HG02798 (cell line): Measurements from ENCODE around the gene CFAP210.

Experiments used
- ATAC-seq: cut with Tn5 transposase; IDR thresholded peaks from one replicate; pipeline ENCODE4 v1.9.1; 2021; ENCODE audit warnings: mild to moderate bottlenecking; ENCODE audit not compliant: unreplicated experiment, poor library complexity

The CFAP210 gene

GRCh38 chr2:169694113-169694893, at the start of gene CFAP210, which contains the start of gene PHOSPHO2:
Gene CFAP210 (minus strand): TSS chr2:169694405. CDS start chr2:169694327, 78 bp downstream.
Gene PHOSPHO2 (plus strand): TSS chr2:169694469. CDS start chr2:169700972, 6,503 bp downstream.
- peak; percentile 99 for ATAC-seq

DNA sequence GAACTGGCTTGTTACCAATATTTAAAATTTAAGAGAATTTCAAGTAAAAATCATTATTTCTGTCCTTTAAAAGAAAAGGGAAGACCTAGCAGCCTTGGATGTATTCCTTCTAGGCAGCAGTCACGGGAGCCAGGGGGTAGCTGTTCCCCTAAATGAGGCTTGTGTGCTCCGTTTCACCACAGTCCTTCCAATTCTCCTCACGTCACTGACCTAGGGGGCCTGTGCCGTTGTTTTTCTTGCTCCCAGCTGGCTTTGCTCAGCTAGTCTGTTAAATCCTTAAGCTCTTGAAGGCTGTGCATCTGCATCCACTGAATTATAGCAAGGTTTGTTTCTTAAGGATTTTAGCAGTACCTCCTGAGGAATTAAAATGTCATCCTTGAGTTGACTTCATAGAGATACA, 49.3 kb upstream of the CFAP210 start:
- no peak for ATAC-seq

DNA sequence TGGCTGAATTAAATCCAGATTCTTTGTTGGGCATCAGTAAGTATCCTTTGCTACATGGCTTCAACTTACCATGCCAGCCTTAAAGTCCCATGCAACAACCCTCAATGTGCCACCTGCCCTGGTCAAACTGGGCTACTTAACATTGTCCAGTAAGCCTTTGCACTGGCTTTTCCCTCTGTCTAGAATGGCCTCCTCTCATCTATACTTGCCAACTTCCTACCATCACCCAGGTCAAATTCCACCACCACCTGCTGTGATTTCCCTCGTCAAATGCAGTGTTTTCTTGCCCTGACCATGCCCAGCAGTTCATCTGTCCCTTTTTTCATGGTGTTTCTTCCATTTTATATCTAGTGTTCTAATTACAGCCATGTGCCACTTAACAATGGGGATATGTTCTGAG, 45.1 kb upstream of the CFAP210 start:
- ATAC-seq = no peak

DNA sequence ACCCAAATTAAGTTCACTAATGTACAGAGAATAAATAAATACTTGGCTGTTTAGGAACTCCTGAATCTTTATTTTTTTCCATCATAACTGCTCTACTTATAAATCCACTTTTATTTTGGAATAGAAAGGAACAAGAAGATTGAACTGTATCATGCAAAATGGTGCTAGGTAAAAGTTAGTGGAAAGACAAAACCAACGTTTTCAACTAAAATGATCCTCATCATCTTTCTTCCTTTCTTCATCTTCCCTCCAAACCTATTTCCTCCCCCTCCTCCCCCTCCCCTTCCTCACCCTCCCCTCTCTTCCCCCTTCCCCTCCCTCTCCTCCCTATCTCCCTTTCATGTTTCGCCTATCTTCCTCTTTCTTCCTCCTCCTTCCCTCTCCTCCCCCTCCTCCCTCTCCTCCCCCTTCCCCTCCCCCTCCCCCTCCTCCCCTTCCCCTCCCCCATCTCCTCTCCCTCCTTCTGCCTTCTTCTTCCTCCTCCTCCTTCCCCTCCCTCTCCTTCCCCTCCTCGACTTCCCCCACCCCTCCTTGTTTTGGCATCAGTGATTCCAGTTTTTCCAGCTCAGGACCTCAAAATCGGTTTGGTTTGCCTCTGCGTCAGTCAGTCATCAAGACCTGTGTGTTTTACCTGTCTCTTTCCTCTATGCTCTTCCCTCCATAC, 44.5 kb upstream of the CFAP210 start:
- no peak for ATAC-seq

- ATAC-seq = no peak
Observed at GRCh38 chr2:169736902-169737301, 42.7 kb upstream of the CFAP210 start.

- no peak for ATAC-seq
Observed at GRCh38 chr2:169735623-169736022, 41.4 kb upstream of the CFAP210 start.

GRCh38 chr2:169734169-169734847, 40.1 kb upstream of the CFAP210 start:
- ATAC-seq = peak; percentile 41

- ATAC-seq = no peak
Observed at GRCh38 chr2:169732583-169733358, 38.6 kb upstream of the CFAP210 start.

DNA sequence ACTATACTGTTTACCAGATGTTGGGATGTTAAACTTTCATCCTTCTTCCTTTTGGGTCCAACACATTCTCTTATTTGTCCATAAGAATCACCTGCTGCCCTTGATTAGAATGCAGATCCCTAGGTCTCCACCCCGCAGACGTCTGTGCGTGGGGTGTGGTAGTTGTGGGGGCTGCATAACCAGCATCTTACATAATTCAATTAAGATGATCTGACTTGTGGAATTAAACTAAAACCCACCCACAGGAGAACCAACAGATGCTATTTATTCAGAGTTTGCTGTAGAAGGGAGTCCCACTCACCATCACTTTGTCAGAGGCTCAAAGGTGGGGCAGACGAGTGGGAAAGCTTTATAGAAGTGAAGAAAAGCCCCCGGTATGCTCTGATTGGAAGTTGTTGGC, 37.9 kb upstream of the CFAP210 start:
- no peak for ATAC-seq

DNA sequence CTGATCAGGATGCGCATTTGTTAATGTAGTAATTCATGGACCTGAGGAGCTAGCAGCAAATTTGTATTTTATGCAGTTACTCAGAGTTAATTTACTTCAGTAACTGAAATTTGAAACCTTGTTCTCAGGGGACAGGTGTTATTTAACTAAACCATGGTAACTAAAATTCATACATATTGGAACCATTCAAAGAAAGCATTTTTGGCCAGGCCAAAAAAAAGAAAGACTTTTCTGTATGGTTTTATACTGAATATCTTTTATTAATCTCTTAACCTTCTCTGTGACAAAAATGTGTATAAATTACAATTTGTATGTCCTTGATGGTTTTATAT, 35.0 kb upstream of the CFAP210 start:
- no peak for ATAC-seq

DNA sequence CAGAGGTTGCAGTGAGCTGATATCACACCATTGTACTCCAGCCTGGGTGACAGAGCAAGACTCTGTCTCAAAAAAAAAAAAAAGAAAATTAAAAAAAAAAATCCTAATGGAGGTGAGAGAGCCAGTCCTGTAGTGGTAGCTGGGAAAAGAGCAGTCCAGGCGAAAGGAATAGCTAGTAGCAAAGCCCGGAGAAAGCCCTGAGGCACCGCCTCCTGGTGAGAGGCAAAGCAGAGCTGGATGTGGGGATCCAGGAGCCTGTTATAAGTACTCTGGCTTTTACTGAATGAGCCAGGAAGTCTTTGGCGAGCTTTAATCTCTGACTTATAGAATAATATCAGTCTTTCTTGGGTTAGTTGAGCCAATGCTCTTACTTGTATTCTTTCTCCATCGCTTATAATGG, 32.9 kb upstream of the CFAP210 start:
- ATAC-seq = no peak

- no peak for ATAC-seq
Observed at GRCh38 chr2:169721016-169721415, 26.8 kb upstream of the CFAP210 start.

- no peak for ATAC-seq
Observed at GRCh38 chr2:169718930-169719504, 24.8 kb upstream of the CFAP210 start.

DNA sequence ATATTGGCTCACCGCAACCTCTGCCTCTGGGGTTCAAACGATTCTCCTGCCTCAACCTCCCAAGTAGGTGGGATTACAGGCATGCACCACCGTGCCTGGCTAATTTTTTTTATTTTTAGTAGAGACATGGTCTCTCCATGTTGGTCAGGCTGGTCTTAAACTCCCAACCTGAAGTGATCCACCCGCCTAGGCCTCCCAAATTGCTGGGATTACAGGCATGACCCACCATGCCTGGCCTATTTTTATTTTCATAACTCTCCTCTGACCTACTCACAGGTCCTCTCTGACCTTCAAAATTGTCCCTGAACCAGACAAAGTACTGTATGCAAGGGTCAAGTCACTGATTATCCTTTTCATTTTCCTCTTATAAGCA, 23.5 kb upstream of the CFAP210 start:
- no peak for ATAC-seq

GRCh38 chr2:169716938-169717690, 22.9 kb upstream of the CFAP210 start:
- ATAC-seq = no peak

DNA sequence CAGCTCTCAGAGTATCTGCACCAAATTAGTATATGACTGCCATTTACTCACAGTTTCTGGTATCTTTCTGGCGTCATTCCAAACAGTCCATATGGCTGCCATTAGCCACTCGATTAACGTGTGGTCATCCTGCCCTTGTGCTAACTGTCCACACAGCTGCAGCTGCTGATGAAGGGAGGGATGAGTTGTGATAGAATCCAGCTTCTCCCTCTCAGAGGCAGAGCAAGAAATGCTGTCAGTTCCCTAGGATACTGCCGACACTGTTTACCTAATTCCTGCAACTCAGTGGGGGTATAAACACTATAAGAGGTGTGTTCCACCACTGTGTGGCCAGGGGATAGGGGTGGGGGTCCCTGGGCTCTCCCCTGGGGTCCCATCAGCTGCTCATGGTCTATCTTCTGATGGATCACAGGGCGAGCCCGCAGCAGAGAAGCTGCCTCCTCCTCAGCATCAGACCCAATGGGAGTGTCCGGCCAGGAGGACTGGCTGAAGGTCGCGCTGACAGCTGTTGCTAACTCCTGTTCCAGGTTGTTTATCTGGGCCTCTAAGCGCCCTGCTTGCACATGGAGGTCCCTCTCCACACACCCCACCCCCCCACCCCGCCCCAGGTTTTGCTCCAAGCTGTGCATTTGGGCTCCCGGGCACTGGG, 22.2 kb upstream of the CFAP210 start:
- no peak for ATAC-seq

DNA sequence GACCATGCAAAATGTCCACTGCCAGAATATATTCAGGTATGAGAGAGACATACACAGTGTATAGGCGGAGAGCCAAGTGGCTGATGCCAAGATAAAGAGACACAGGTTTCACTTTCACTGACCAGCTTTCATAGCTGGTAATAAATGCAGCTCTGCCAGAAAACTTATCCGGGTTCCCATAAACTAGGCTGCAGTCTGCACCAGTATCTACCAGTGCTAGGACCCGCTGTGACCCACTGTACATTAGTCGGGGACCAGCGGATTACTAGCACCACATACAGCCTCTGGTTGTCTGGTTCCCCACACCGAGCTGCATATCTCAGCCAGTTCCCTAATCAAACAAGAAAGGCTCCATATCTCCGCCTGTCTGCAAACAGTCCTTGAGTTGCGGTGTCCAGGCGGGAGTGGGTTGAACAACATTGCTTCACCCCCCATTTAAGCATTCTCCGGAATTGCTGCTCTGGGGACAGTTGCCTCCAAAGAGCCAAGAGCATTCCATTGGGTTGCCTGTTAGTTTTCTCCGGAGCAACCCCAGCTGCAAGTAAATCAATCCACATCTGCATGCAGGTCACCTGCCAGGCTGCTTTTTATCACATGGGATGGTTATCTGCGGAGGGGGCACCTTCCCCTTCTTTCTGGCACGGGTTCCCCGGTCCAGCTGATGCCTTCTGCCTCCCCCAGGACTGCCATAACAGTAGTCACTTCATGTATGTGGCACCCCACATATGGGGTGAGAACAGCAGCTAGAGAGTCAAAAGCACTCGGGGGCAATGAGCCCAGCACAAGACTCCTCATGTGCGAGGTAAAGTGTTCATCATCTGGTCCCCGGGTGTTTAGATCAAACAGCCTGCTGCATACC, 21.4 kb upstream of the CFAP210 start:
- no peak for ATAC-seq

DNA sequence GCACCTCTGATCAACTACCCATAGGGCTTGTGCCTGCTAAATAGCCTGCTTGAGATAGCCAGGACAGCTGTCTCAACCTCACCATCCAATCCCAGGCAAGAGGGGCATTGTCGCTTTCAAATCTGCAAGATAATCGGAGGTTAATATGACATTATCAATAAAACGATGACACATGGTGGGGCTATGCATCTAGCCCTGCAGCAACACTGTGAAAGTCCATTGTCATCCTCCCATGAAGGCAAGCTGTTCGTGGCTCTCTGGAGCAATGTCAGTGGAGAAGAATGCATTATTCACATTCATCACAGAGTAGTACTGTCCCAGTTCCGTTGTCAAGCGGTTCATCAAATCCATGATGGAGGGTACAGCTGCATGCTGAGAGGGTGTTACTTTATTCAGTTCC, 20.5 kb upstream of the CFAP210 start:
- no peak for ATAC-seq
